ENCODE measurements around the gene HNRNPF.
"Not testable (repeated sequence)": the region's sequence is repeated elsewhere in the genome, so short reads cannot be mapped to it uniquely, and the experiment has no call there.

GRCh38 chr10:43426476-43426875 is 17.5 kb upstream of the HNRNPF start:
- not testable (repeated sequence) for TF ChIP-seq CTCF, POLR2A (IDR thresholded peaks at IDR 0.05)

Measured in gastroesophageal sphincter (tissue), 3 donors.